ENCODE data around the gene ACADM.

DNA sequence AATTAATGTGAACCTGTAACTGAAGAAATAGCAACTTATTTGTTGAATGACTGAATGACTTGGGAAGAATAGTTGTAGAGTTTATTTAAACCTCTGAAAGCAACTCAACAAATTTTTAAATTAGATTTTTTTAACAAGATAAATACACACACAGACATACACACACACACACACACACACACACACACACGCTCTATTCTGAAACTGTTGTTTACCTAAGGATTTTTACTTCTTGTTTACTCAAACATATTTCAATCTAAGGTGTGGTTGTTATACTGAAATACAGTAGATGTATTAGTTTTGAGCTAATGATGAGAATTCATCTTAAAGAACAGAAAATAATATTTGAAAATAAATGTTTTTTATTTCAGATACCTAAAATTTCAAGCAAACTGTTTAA lies 11.5 kb downstream of the ACADM start:
- TF ChIP-seq CTCF (IDR thresholded peaks at IDR 0.05) (no peak), POLR2A (IDR thresholded peaks at IDR 0.05) (no peak)
